Endodermal cell (in vitro differentiated cells): ENCODE measurements around the gene MAGOH. TPM values are rescaled to one million over a fixed set of nuclear protein-coding genes. Genes with fewer than 3 reads are reported as not detected.

Source experiments
- DNase-seq: peaks from one replicate; pipeline ENCODE4 v3.0.0-alpha.2; 2017
- H3K27ac ChIP-seq: 2 replicates; pipeline ENCODE4 v1.5.1; 2013; ENCODE audit warnings: mild to moderate bottlenecking, low read depth, low read length, moderate library complexity
- H3K27me3 ChIP-seq: 2 replicates; pipeline ENCODE4 v1.6.1; 2013; ENCODE audit warnings: mild to moderate bottlenecking, low read length, moderate library complexity; ENCODE audit not compliant: insufficient read depth, control insufficient read depth, poor library complexity, severe bottlenecking
- H3K36me3 ChIP-seq: 2 replicates; pipeline ENCODE4 v1.7.0; 2013; ENCODE audit warnings: mild to moderate bottlenecking, low read length, moderate library complexity; ENCODE audit not compliant: control insufficient read depth, insufficient read depth
- H3K4me1 ChIP-seq: one replicate; pipeline ENCODE4 v1.7.0; 2013; ENCODE audit warnings: low read length; ENCODE audit not compliant: control insufficient read depth, insufficient read depth
- H3K4me3 ChIP-seq: 2 replicates; pipeline ENCODE4 v1.5.1; 2013; ENCODE audit warnings: mild to moderate bottlenecking, low read length, moderate library complexity
- H3K9ac ChIP-seq: 2 replicates; pipeline ENCODE4 v1.6.1; 2013; ENCODE audit warnings: mild to moderate bottlenecking, low read length, moderate library complexity; ENCODE audit not compliant: poor library complexity, severe bottlenecking; ENCODE audit errors: extremely low read depth
- H3K9me3 ChIP-seq: 2 replicates; pipeline ENCODE4 v1.6.1; 2013; ENCODE audit warnings: mild to moderate bottlenecking, low read length, moderate library complexity; ENCODE audit not compliant: control insufficient read depth
- H3K27ac Mint-ChIP-seq: 2 replicates; pipeline ENCODE4 v1.8.0; 2020; ENCODE audit warnings: mixed read lengths
- H3K27me3 Mint-ChIP-seq: 2 replicates; pipeline ENCODE4 v1.8.0; 2021; ENCODE audit warnings: mild to moderate bottlenecking, mixed read lengths; ENCODE audit not compliant: insufficient read depth
- H3K36me3 Mint-ChIP-seq: 2 replicates; pipeline ENCODE4 v1.8.0; 2020; ENCODE audit warnings: low read depth, mixed read lengths
- H3K4me1 Mint-ChIP-seq: 2 replicates; pipeline ENCODE4 v1.8.0; 2020; ENCODE audit warnings: mixed read lengths
- H3K4me3 Mint-ChIP-seq: 2 replicates; pipeline ENCODE4 v1.8.0; 2020; ENCODE audit warnings: mild to moderate bottlenecking, moderate library complexity, mixed read lengths
- H3K9me3 Mint-ChIP-seq: 2 replicates; pipeline ENCODE4 v1.8.0; 2020; ENCODE audit warnings: mild to moderate bottlenecking, mixed read lengths
- WGBS, 2 experiments: methylation state at CpG; one replicate each; pipeline versions ENCODE4 v1.1.5 to v1.1.7; 2013; ENCODE audit warnings: missing lambda C conversion rate in 2 of 2, mixed read lengths in 1 of 2; ENCODE audit not compliant: insufficient coverage in 1 of 2, insufficient read length in 1 of 2; 5-methylcytosine and 5-hydroxymethylcytosine counted together
- total RNA-seq, 2 donors: library from RNA; stranded (reverse); fragmentation: NEBNext Ultra II Directional in 1 of 2; extraction: Animal tissue kit (Norgen Biotek cat#: 25700) in 1 of 2; gene quantifications; 2 replicates in 1 of 2; 3 replicates in 1 of 2; pipeline ENCODE4 v1.2.1, GENCODE V29; 2021
- TF ChIP-seq, protein P1 (sequence below): fragments of 200-600 bp; sonication (generic); conservative IDR thresholded peaks from 2 replicates; pipeline ENCODE4 v1.5.0; 2021; ENCODE audit warnings: antibody characterized with exemption, mild to moderate bottlenecking

The MAGOH gene
- total RNA-seq, 2 donors from 2014 or later = 59.1 to 74.7 TPM

DNA sequence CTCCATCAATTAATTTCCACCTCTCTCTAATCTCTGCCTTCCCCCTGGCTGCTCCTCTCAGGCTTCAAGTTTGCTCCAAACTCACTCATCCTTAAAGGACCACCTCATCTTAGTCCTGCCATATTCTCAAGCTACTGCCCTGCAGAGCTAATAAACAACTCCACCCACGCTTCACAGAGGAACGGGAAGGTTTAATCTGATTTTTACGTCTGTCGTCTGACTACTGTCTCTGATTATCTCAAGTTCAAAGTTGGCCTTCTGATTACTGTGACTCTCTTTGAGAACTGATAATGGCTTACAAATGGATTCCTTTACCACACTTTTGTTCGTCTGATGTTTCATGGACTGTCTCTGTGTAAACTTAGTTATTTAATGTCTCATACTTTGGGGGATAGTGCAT, 49.3 kb downstream of the MAGOH start:
- H3K27me3 ChIP-seq = no peaks in the 10 kb centered on the region
- Mint-ChIP-seq H3K27me3 (no peaks in the 10 kb centered on the region), H3K4me1 (peaks cover 29% of the 10 kb centered on the region), H3K4me3 (no peak overlapping the region), H3K9me3 (no peaks in the 10 kb centered on the region), H3K27ac (peak overlapping the region; percentile 76), H3K36me3 (no peaks in the 10 kb centered on the region)
- no peak for DNase-seq
- H3K27ac ChIP-seq = no peak overlapping the region
- no peak overlapping the region for H3K4me3 ChIP-seq
- peaks cover 7% of the 10 kb centered on the region for H3K4me1 ChIP-seq
- no peak overlapping the region for H3K9ac ChIP-seq
- TF ChIP-seq, protein P1, sequence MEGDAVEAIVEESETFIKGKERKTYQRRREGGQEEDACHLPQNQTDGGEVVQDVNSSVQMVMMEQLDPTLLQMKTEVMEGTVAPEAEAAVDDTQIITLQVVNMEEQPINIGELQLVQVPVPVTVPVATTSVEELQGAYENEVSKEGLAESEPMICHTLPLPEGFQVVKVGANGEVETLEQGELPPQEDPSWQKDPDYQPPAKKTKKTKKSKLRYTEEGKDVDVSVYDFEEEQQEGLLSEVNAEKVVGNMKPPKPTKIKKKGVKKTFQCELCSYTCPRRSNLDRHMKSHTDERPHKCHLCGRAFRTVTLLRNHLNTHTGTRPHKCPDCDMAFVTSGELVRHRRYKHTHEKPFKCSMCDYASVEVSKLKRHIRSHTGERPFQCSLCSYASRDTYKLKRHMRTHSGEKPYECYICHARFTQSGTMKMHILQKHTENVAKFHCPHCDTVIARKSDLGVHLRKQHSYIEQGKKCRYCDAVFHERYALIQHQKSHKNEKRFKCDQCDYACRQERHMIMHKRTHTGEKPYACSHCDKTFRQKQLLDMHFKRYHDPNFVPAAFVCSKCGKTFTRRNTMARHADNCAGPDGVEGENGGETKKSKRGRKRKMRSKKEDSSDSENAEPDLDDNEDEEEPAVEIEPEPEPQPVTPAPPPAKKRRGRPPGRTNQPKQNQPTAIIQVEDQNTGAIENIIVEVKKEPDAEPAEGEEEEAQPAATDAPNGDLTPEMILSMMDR = no peak
- WGBS, 2 experiments = 59 to 83% methylated on average over 1 to 5 of the region's 5 CpGs
- H3K9me3 ChIP-seq = no peaks in the 10 kb centered on the region
- H3K36me3 ChIP-seq = no peaks in the 10 kb centered on the region

DNA sequence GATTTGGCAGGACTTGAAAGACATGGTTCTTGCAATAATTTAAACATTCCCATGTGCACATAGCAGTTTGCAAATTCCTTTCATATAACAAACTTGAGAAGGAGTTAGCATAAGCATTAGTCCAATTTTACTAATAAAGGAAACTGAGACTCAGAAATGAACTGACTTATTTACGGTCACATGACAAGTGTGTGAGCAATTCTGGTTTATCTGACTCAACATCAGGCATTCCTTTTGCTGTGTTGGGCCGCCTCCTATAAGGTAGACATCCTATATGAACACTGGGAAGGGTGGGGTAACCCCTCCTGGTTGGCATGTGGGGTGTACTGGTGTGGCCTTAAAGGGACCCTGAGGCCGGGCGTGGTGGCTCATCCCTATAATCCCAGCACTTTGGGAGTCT, 50.2 kb downstream of the MAGOH start:
- Mint-ChIP-seq H3K27ac (no peak overlapping the region), H3K36me3 (no peaks in the 10 kb centered on the region), H3K4me1 (peaks cover 29% of the 10 kb centered on the region), H3K4me3 (no peak overlapping the region), H3K9me3 (no peaks in the 10 kb centered on the region), H3K27me3 (no peaks in the 10 kb centered on the region)
- Histone ChIP-seq H3K27ac (no peak overlapping the region), H3K9me3 (no peaks in the 10 kb centered on the region), H3K27me3 (no peaks in the 10 kb centered on the region), H3K9ac (no peak overlapping the region), H3K4me3 (no peak overlapping the region), H3K4me1 (peaks cover 7% of the 10 kb centered on the region), H3K36me3 (no peaks in the 10 kb centered on the region)
- TF ChIP-seq, protein P1 = no peak
- WGBS, 2 experiments = 99 to 100% methylated on average over 3 to 4 of the region's 4 CpGs
- DNase-seq = no peak

DNA sequence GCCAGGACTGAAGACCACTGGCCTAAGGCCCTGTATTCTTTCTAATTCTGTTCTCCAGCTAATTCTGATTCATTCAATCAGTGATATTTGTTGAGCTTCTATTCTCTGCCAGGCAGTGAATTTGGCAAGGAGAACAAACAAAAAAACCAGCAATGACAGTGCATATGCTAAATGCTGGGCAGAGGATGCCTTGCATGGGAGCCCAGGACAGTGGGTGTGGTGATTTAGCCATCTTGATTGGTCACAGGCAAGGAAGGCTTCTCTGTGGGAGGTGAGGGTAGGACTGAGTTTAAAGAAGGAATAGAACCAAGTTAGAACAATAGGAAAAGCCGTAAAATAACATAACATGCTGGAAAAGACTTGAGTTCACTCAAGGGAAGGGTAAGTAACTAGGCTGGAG, 50.9 kb downstream of the MAGOH start:
- Mint-ChIP-seq H3K27ac (no peak overlapping the region), H3K27me3 (no peaks in the 10 kb centered on the region), H3K36me3 (no peaks in the 10 kb centered on the region), H3K4me3 (no peak overlapping the region), H3K9me3 (no peaks in the 10 kb centered on the region), H3K4me1 (peaks cover 29% of the 10 kb centered on the region)
- H3K27ac ChIP-seq = no peak overlapping the region
- no peak overlapping the region for H3K4me3 ChIP-seq
- H3K9ac ChIP-seq = no peak overlapping the region
- peaks cover 12% of the 10 kb centered on the region for H3K4me1 ChIP-seq
- no peaks in the 10 kb centered on the region for H3K27me3 ChIP-seq
- 78% methylated on average over 1 of the region's 1 CpG for WGBS, 2 experiments
- no peaks in the 10 kb centered on the region for H3K36me3 ChIP-seq
- H3K9me3 ChIP-seq = no peaks in the 10 kb centered on the region
- DNase-seq = no peak
- TF ChIP-seq, protein P1 = no peak
